HG02763 (cell line): Measurements from ENCODE around the gene BTBD8.

Source experiments
- ATAC-seq: cut with Tn5 transposase; IDR thresholded peaks from one replicate; pipeline ENCODE4 v1.9.1; 2021; ENCODE audit warnings: mild to moderate bottlenecking, moderate library complexity; ENCODE audit not compliant: unreplicated experiment

The BTBD8 gene

DNA sequence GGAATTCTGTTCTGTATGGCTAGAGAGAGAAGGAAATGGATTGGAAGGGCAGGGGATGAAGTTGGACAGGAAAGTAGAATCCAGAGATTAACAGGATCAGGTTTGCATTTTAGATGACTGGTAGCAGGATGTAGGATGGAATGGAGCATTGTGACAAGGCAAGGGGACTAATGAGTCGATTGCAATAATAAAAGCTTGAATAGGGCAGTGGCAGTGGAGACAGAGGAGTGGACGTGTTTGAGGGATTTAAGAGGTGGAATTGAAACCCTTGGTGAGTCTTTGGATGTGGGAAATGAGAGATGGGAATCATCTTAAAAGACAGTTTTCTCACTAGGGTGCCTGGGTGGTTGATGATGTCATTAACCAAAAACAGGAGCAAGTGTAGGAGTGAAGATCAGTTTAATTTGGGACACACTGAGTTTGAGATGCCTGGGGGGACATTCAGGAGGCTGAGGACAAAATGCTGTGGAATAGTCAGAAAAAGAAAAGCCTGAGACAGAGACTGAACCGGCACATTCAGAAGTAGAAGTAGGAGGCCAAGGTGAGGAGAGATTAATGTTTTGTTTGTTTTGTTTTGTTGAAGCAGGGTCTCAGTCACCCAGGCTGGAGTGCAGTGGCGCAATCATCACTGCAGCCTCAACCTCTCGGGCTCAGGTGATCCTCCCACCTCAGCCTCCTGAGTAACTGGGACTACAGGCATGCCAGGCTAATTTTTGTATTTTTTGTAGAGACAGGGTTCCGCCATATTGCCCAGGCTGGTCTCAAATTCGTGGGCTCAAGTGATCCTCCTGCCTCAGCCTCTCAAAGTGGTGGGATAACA lies 108.5 kb downstream of the BTBD8 start:
- ATAC-seq: no peak

DNA sequence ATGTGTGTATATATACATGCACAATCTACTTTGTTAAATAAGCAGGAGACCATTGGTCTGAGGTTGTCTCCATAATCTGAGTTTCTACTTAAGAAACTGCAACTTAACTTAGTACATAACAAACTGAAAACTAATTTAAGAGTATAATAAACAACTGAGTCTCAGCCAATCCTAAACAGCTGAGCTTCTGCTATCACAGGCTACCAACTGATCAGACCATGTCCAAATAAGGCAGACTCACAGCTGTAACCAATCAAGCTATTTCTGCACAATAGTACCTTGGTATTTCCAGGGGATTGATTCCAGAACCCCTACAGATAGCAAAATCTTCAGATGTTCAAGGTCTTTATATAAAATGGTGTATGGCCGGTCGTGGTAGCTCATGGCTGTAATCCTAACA lies 111.6 kb downstream of the BTBD8 start:
- no peak for ATAC-seq

DNA sequence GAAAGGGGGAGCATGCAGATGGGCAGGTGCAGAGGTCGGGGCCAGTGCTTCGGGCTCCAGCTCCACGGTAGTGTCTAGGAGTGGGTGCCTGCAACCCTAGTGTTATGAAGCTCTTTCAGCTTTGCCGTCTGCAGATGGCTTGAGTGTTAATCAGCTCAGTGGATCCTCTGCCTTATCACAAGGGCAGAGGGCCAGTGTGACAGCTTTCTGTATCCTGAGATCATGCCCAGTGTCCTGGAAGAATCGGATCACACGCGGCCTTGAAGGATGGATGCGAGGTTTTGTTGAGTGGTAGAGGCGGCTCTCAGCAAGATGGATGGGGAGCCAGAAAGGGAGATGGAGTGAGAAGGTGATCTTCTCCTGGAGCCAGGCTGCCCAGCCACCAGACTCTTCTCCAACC lies 112.1 kb downstream of the BTBD8 start:
- ATAC-seq: no peak

DNA sequence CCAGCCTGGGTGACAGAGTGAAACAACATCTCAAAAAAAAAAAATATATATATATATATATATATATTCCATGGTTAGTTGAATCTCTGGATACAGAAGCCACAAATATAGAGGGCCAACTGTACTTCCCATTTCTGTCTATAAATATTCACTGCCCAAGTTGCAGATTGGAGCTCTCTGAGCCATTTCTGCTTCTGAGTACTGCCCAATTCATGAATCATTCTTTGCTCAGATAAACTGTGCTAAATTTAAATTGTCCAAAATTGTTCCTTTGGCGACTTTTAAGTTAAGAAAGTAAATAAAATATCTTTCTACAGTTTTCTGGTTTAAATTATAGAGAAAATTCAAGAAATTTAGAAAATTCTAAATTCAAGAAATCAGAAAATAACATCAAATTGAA lies 114.4 kb downstream of the BTBD8 start:
- no peak for ATAC-seq

DNA sequence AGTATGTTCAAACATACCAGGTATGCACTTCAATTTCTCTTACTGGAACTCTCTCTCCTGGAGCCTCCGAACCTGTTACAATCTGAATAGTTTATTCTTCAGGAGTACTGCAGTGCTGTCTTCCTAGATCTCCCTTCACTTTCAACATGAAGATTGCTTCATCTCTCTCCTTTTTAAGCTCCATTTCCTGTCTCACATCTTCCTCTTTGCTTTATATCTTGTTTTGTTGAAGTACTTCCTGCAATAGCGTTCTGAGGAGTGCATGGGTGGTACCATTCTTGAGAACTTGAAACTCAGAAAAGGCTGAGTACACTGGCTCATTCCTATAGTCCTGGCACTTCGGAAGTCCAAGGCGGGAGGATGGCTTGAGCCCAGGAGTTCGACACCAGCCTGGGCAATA lies 121.8 kb downstream of the BTBD8 start:
- no peak for ATAC-seq

DNA sequence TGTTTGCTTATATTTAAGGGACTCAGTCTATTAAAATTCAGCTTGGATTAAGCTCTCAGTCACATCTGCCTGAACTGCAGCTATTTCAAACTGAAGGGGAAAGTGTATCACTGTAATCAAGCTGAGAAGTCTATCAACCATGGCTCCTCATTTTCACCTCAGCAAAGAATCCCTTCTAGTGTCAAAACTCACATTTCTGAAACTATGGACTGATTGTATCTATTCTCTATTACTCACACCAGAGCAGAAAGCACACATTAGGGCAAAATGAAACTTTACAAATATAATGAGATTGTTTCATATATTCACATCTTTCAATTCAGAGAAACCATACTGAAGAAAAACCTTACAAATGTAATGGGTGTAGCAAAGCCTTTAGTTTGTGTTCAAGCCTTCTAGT lies 123.0 kb downstream of the BTBD8 start:
- no peak for ATAC-seq

DNA sequence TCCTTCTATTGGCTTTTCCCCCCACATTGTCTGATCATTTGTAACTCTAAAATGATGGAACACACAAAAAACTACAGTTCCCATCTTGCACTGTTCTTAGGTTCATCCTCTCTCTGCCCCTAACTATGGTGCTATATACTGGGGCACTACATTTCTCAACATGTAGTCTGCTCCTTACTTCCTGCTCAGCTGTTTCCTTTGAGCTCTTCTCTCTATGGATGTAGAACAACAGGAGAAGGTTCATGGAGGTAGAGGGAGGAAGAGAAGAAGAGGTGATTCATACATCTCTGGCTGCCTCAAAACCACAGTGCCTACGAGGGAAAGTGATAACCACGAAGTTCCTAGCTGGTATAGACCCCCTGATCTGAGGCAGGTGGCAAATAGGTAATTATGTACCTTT lies 130.6 kb downstream of the BTBD8 start:
- no peak for ATAC-seq

DNA sequence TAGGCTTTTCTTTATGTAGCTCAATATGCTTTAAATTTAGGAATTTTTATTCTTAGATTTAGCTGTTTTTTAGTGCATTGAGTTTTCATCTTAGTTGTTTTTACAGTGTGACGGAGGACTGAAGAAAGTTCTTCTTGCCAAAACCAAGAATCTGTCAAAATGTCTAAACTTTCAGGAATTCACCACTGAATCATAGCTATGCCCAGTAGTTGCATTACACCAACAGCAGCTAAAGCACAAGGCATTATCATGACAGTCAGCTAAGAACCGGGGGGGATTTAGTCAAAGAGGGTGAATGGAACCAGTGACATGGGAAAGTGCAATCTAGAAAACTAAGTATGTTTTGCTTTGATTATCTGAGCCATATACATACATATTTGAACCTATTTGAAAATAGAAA lies 131.0 kb downstream of the BTBD8 start:
- ATAC-seq: no peak

DNA sequence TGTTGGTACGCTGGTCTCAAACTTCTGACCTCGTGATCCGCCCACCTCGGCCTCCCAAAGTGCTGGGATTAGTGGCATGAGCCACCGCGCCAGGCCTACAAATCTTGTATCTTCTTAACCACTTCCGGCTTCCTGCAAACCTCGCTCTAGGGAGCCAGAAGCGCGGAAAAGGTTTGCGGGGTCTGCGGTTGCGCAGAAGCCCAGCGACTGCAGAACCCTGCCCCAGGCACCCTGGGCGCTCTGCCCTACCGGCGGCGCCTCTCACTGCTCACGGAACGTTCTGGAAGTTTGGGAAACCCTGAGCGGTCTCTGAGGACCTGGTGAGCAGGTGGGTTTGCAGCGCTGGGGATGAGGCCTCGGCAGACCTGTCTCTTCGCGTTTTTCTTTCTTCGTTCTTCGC lies 137.6 kb downstream of the BTBD8 start, which contains the start of gene C1orf146:
Gene C1orf146, plus strand, starts transcription at position 195 of the 400 bp plus-strand sequence. CDS start 13,506 bp downstream, outside the sequence.
- ATAC-seq: no peak

DNA sequence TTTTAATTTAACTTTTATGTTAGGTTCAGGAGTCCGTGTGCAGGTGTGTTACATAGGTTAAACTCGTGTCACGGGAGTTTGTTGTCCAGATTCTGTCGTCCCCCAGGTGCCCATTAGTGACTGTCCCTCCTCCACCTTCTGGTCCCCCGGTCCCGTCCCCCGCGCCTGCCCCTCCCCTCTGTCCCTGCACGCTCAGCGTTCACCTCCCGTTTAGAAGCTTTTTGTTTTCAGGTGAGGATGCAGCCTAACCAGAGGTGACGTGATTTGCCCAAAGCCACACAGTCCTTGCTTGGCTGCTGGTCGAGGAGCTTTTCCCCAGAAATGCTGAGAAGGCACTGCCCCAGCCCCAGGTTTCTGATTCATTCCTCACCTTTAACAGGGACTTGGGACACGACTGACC lies 138.4 kb downstream of the BTBD8 start:
- ATAC-seq: no peak

DNA sequence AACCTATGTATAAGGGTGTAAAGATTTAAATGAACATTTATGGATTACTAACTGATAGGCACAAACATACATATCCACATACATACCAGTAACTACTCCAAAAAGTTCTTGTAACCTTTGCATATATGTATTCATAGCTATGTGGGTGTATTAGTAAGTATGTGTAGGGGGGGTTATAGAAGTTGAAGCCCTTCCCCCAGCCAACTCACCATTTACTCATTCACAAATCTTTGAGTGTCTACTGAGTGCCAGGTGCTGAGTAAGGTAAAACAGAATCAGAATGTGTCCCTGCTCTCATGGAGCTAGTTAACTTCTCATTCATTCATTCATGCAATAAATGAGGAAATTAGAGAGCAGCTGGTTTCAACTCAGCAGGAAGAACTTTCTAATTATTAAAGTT lies 138.9 kb downstream of the BTBD8 start:
- ATAC-seq: no peak

DNA sequence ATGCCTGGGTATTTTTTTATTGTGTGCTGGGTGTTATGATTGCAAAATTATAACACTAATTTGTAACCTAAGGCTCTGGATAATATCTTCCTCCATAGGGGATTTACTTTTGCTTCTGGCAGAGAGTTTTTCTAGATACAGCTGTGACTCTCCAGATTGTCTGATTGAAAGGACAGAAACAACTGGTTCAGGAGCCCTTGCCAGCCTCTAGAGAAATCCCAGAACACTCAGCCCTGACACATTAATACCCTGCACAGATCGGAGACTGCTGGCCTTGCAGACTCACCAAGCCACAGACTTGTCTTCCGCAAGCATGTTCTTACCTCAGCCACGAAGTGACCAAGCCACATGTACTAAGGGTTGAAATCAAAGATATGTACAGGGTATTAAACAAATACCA lies 148.3 kb downstream of the BTBD8 start:
- ATAC-seq: no peak

DNA sequence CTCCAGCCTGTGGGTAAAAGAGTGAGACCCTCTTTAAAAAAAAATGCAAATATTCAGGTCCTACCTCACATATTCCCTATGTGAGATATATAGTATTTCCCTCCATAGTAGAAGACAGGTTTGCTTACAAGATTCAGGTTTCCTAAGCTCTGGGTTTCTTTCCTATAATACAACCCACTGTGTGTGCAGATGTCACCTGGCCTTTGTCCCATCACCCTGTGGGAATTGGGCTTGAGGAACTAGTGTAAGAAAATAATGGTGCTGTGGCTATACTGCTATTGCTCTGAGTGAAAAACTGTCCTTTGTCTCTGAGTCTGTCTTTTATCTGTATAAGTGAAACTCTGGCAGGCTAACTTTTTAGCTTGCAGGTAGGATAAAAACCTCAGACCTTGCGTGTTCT lies 150.6 kb downstream of the BTBD8 start:
- ATAC-seq: no peak
